KMS-11 (cell line): Measurements from ENCODE around the gene DENND4A.
"Not testable (repeated sequence)": the region's sequence is repeated elsewhere in the genome, so short reads cannot be mapped to it uniquely, and the experiment has no call there.

Experiments used
- H2AFZ ChIP-seq: fragments of 200-600 bp; sonication (generic); 2 replicates; pipeline ENCODE4 v1.6.1; 2016; ENCODE audit warnings: antibody characterized with exemption, mixed run types, low read depth
- H3K27ac ChIP-seq: fragments of 200-600 bp; sonication (generic); 2 replicates; pipeline ENCODE4 v1.6.1; 2016; ENCODE audit warnings: mild to moderate bottlenecking, mixed run types
- H3K27me3 ChIP-seq: fragments of 200-600 bp; sonication (generic); 2 replicates; pipeline ENCODE4 v1.6.1; 2017; ENCODE audit warnings: mild to moderate bottlenecking, low read depth, mixed run types, moderate library complexity; ENCODE audit not compliant: insufficient read depth
- H3K36me3 ChIP-seq: fragments of 200-600 bp; sonication (generic); 2 replicates; pipeline ENCODE4 v1.6.1; 2017; ENCODE audit warnings: mild to moderate bottlenecking, mixed run types; ENCODE audit not compliant: insufficient read depth
- H3K4me1 ChIP-seq: fragments of 200-600 bp; sonication (generic); 2 replicates; pipeline ENCODE4 v1.6.1; 2016; ENCODE audit warnings: mild to moderate bottlenecking, low read depth, mixed run types; ENCODE audit not compliant: poor library complexity, severe bottlenecking
- H3K4me2 ChIP-seq: fragments of 200-600 bp; sonication (generic); 2 replicates; pipeline ENCODE4 v1.7.0; 2016; ENCODE audit warnings: mild to moderate bottlenecking, mixed run types
- H3K4me3 ChIP-seq: fragments of 200-600 bp; sonication (generic); IDR thresholded peaks from 2 replicates; pipeline ENCODE4 v1.6.1; 2017; ENCODE audit warnings: low read depth, low read length, mixed read lengths; ENCODE audit not compliant: insufficient read depth
- H3K79me2 ChIP-seq: fragments of 200-600 bp; sonication (generic); 2 replicates; pipeline ENCODE4 v1.6.1; 2016; ENCODE audit warnings: low read depth, mixed run types; ENCODE audit not compliant: insufficient read depth
- H3K9ac ChIP-seq: fragments of 200-600 bp; sonication (generic); 2 replicates; pipeline ENCODE4 v1.6.1; 2016; ENCODE audit warnings: mild to moderate bottlenecking, mixed run types
- H4K20me1 ChIP-seq: fragments of 200-600 bp; sonication (generic); 2 replicates; pipeline ENCODE4 v1.6.1; 2016; ENCODE audit warnings: mild to moderate bottlenecking, mixed run types; ENCODE audit not compliant: insufficient read depth
- TF ChIP-seq, protein P1 (sequence below): fragments of 200-600 bp; sonication (generic); conservative IDR thresholded peaks from 2 replicates; pipeline ENCODE4 v1.6.1; 2017; ENCODE audit warnings: low read depth, mild to moderate bottlenecking, antibody characterized with exemption, low read length, moderate library complexity, mixed read lengths

The DENND4A gene

DNA sequence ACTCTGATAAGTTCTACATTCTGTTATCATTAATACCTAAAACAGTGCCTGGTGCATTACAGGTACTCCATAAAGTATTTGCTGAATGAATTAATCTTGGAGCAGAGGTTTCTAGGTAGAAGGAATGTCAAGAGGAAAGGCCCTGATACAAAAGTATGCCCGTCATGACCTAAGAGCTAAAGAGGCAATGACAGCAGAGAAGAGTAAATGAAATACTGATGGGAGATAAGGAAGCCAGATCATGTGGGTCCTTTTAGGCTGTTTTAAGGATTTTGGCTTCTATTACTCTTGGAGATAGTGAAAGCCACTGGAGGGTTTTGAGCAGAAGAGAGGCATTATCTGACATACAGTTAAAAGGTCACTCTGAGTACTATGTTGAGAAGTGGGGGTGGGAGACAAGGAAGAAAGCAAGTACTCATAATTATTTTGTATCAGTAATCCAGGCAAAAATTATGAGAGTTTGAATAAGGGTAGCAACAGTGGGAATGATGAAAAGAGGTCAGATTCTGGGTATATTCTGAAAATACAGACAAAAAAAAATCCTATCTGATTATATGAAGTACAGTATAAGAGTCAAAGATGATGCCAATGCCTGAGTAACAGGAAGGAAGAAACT lies 48.3 kb downstream of the DENND4A start:
- Histone ChIP-seq H3K4me2 (no peak overlapping the region), H2AFZ (no peak overlapping the region), H3K9ac (no peak overlapping the region), H3K4me1 (no peaks in the 10 kb centered on the region), H3K27ac (no peak overlapping the region), H3K27me3 (no peaks in the 10 kb centered on the region), H3K36me3 (no peaks in the 10 kb centered on the region; the same call in 1 of the 2 replicates), H3K79me2 (no peaks in the 10 kb centered on the region), H4K20me1 (no peaks in the 10 kb centered on the region), H3K4me3 (no peak overlapping the region)
- TF ChIP-seq, protein P1, sequence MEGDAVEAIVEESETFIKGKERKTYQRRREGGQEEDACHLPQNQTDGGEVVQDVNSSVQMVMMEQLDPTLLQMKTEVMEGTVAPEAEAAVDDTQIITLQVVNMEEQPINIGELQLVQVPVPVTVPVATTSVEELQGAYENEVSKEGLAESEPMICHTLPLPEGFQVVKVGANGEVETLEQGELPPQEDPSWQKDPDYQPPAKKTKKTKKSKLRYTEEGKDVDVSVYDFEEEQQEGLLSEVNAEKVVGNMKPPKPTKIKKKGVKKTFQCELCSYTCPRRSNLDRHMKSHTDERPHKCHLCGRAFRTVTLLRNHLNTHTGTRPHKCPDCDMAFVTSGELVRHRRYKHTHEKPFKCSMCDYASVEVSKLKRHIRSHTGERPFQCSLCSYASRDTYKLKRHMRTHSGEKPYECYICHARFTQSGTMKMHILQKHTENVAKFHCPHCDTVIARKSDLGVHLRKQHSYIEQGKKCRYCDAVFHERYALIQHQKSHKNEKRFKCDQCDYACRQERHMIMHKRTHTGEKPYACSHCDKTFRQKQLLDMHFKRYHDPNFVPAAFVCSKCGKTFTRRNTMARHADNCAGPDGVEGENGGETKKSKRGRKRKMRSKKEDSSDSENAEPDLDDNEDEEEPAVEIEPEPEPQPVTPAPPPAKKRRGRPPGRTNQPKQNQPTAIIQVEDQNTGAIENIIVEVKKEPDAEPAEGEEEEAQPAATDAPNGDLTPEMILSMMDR = no peak

DNA sequence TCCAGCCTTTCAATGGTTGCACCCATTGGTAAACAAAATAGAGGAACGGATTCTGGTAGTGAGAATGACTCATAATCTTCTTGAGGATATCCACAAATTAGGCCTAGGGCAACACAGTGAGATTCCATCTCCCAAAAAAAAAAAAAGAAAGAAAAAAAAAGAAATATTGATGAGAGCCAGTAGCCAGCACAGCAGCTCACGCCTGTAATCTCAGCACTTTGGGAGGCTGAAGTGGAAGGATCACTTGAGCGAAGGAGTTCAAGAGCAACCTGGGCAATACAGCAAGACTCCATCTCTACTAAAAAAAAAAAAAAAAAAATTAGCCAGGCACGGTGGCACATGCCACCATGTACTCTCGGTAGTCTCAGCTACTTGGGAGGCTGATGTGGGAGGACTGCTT lies 51.9 kb downstream of the DENND4A start:
- Histone ChIP-seq H3K27me3 (no peaks in the 10 kb centered on the region), H3K27ac (no peak overlapping the region), H4K20me1 (no peaks in the 10 kb centered on the region), H3K79me2 (no peaks in the 10 kb centered on the region), H3K9ac (no peak overlapping the region), H2AFZ (no peak overlapping the region), H3K36me3 (no peaks in the 10 kb centered on the region; the same call in 1 of the 2 replicates), H3K4me1 (no peaks in the 10 kb centered on the region), H3K4me3 (no peak overlapping the region), H3K4me2 (no peak overlapping the region)
- TF ChIP-seq, protein P1 = no peak

DNA sequence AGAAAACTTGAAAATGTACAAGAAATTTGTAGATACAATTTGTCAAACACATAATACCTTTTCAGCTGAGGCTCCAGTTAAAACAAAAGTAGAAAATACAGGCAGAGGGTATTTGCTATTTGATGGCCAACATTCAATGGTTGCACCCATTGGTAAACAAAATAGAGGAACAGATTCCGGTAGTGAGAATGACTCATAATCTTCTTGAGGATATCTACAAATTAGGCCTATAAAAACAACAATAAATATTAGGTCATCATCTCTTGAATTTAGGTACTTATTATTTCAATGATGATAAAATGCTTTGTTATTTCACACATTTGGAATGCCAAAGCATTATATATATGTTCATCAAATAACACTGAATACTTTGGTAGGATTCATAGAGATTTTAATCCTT lies 53.4 kb downstream of the DENND4A start:
- H3K4me3 ChIP-seq = no peak overlapping the region
- no peak overlapping the region for H2AFZ ChIP-seq
- H3K27ac ChIP-seq = no peak overlapping the region
- H4K20me1 ChIP-seq = no peaks in the 10 kb centered on the region
- TF ChIP-seq, protein P1 = no peak
- no peak overlapping the region for H3K9ac ChIP-seq
- H3K4me2 ChIP-seq = no peak overlapping the region
- H3K27me3 ChIP-seq = no peaks in the 10 kb centered on the region
- no peaks in the 10 kb centered on the region for H3K4me1 ChIP-seq
- H3K79me2 ChIP-seq = no peaks in the 10 kb centered on the region
- H3K36me3 ChIP-seq = no peaks in the 10 kb centered on the region; the same call in 1 of the 2 replicates

DNA sequence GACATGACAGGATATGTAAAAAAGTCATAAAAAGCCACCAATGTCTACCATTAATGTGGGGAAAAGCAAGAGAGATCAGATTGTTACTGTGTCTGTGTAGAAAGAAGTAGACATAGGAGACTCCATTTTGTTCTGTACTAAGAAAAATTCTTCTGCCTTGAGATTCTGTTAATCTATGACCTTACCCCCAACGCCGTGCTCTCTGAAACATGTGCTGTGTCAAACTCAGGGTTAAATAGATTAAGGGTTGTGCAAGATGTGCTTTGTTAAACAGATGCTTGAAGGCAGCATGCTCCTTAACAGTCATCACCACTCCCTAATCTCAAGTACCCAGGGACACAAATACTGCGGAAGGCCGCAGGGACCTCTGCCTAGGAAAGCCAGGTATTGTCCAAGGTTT lies 58.5 kb downstream of the DENND4A start:
- not testable (repeated sequence) for H3K79me2 ChIP-seq, H4K20me1 ChIP-seq, H3K36me3 ChIP-seq, H3K27ac ChIP-seq, H3K4me2 ChIP-seq, H3K4me3 ChIP-seq, H2AFZ ChIP-seq, H3K27me3 ChIP-seq, H3K9ac ChIP-seq
- peaks cover 17% of the 10 kb centered on the region for H3K4me1 ChIP-seq

DNA sequence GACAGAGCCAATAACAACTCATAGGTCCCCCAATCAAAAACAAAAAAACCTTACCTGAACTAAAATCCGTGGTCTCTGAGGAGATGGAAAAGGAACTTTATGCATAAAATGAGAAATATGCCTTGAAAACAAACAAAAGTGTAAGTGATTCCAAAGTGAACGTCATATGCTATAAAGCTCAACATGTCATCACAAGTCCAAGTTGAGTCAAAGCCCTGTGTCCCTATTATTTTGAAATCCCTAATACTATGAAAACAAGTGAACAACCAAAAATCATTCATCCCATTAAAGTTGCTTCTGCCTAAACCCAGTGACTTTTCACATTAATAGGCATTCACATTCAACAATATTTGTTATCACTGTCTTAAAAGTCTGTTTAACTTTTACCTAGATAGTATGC lies 59.4 kb downstream of the DENND4A start:
- no peaks in the 10 kb centered on the region for H4K20me1 ChIP-seq
- no peak overlapping the region for H3K4me2 ChIP-seq
- no peak overlapping the region for H3K9ac ChIP-seq
- H3K4me3 ChIP-seq = no peak overlapping the region
- H3K27me3 ChIP-seq = no peaks in the 10 kb centered on the region
- no peaks in the 10 kb centered on the region for H3K36me3 ChIP-seq
- no peak overlapping the region for H3K27ac ChIP-seq
- H2AFZ ChIP-seq = no peak overlapping the region
- peaks cover 17% of the 10 kb centered on the region for H3K4me1 ChIP-seq
- no peaks in the 10 kb centered on the region for H3K79me2 ChIP-seq
- TF ChIP-seq, protein P1 = no peak
